ENCODE measurements around the gene AP1AR. TPM values are rescaled to one million over a fixed set of nuclear protein-coding genes. Genes with fewer than 3 reads are reported as not detected.

Gene AP1AR
- total and polyA plus RNA-seq, 2 of the 8 experiments (the other 6 are each of a cell fraction or from before 2014, with no cell fraction given) = 5.3 to 27.7 TPM

DNA sequence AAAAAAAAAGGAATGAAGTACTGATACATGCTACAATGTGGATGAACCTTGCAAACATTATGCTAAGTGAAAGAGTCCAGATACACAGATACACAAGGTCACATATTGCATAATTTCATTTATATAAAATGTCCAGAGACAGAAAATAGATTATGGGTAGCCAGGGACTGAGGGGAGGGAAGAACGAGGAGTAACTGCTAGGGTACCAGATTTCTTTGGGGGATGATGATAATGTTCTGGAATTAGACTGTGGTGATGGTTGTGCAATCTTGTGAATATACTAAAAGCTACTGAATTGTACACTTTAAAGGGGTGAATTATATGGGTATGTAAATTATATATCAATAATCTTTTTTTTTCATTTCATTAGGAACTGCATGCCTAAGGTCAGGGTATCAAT lies 20.8 kb upstream of the AP1AR start:
- H2AK5ac ChIP-seq (ENCODE audit: low read depth, low read length) = no peak overlapping the region
- H3K4me1 ChIP-seq (replicated peaks in 1 of 4; ENCODE audit: control insufficient read depth in 3 of 4, insufficient read depth in 4 of 4, low read length in 3 of 4) = no peaks in the 10 kb centered on the region
- no peak overlapping the region for H3K4me2 ChIP-seq (ENCODE audit: insufficient read depth in 1 of 2, low read depth in 2 of 2, low read length in 2 of 2)
- H3K56ac ChIP-seq (replicated peaks; ENCODE audit: insufficient read length, low read depth, low read length) = no peak overlapping the region
- FAIRE-seq = no peak
- H2BK120ac ChIP-seq (replicated peaks; ENCODE audit: low read depth, low read length) = no peak overlapping the region
- H2BK5ac ChIP-seq (ENCODE audit: low read depth, low read length) = no peak overlapping the region
- no peaks in the 10 kb centered on the region for H3K79me1 ChIP-seq (ENCODE audit: low read depth, low read length)
- TF ChIP-seq YY1 (IDR thresholded peaks at IDR 0.05; ENCODE audit: low read depth, low read length) (no peak), SIRT6 (IDR thresholded peaks at IDR 0.05; ENCODE audit: low read length) (no peak), HDAC6 (IDR thresholded peaks at IDR 0.05; ENCODE audit: low read depth, low read length) (no peak), POLR2AphosphoS5 (IDR thresholded peaks at IDR 0.05; ENCODE audit: low read depth, low read length) (no peak), RBBP5 (IDR thresholded peaks at IDR 0.05; ENCODE audit: borderline replicate concordance, low read depth, low read length) (no peak), RNF2 (IDR thresholded peaks at IDR 0.05; ENCODE audit: borderline replicate concordance, low read depth, low read length, missing control alignments, poor library complexity, severe bottlenecking) (no peak), JUN (IDR thresholded peaks at IDR 0.05; ENCODE audit: low read depth, low read length) (no peak), EGR1 (IDR thresholded peaks at IDR 0.05; ENCODE audit: borderline replicate concordance, low read depth, low read length) (no peak), SAP30 (IDR thresholded peaks at IDR 0.05; ENCODE audit: insufficient read depth, insufficient replicate concordance, low read length) (no peak), NANOG (IDR thresholded peaks at IDR 0.05; ENCODE audit: insufficient read depth, low read depth, low read length, poor library complexity, severe bottlenecking) (no peak), SRF (IDR thresholded peaks at IDR 0.05; ENCODE audit: low read depth, low read length) (no peak), TEAD4 (IDR thresholded peaks at IDR 0.05; ENCODE audit: low read depth, low read length) (no peak), EZH2 (IDR thresholded peaks at IDR 0.05; ENCODE audit: low read depth, low read length, severe bottlenecking) (no peak), ZNF274 (IDR thresholded peaks at IDR 0.05; ENCODE audit: borderline replicate concordance, extremely low read depth, low read length) (no peak), TAF1 (IDR thresholded peaks at IDR 0.05; ENCODE audit: low read depth, low read length) (no peak)
- no peaks in the 10 kb centered on the region for H3K36me3 ChIP-seq (ENCODE audit: control insufficient read depth in 2 of 4, insufficient read depth in 4 of 4, low read length in 3 of 4)
- H3K9ac ChIP-seq (replicated peaks in 1 of 4; ENCODE audit: extremely low read depth in 1 of 4, low read depth in 3 of 4, low read length in 3 of 4) = no peak overlapping the region
- H3K27me3 ChIP-seq (replicated peaks in 1 of 4; ENCODE audit: control insufficient read depth in 3 of 4, extremely low read depth in 1 of 4, insufficient read depth in 3 of 4, low read length in 3 of 4) = no peaks in the 10 kb centered on the region
- no peak overlapping the region for H2BK12ac ChIP-seq (ENCODE audit: low read depth, low read length)
- no peak overlapping the region for H4K91ac ChIP-seq (replicated peaks; ENCODE audit: insufficient read length, low read length)
- no peak overlapping the region for H3K23ac ChIP-seq (ENCODE audit: insufficient read length)
- H4K8ac ChIP-seq (ENCODE audit: extremely low read depth, insufficient read depth, low read length) = no peak overlapping the region
- no peak overlapping the region for H2BK20ac ChIP-seq (ENCODE audit: low read length)
- WGBS, 2 experiments (ENCODE audit: extremely low coverage in 1 of 2, insufficient coverage in 1 of 2, insufficient read length in 1 of 2, insufficient replicate concordance in 2 of 2, low coverage in 1 of 2, low lambda C conversion rate in 2 of 2, missing lambda C conversion rate in 1 of 2) = 85% methylated on average over 1 of the region's 1 CpG; no CpG with 5 or more reads in 1 of the 2 experiments
- no peak overlapping the region for H4K5ac ChIP-seq (ENCODE audit: insufficient read length, low read depth, low read length)
- peaks cover 4 to 5% of the 10 kb centered on the region in 2 experiments; a peak in 1 of 4 replicates for H3K9me3 ChIP-seq (ENCODE audit: insufficient read depth in 2 of 2, low read depth in 1 of 2, low read length in 1 of 2)
- no peak overlapping the region for H2AFZ ChIP-seq (ENCODE audit: low read length)
- H3K14ac ChIP-seq (ENCODE audit: insufficient read length) = no peak overlapping the region
- H4K20me1 ChIP-seq (replicated peaks in 1 of 2; ENCODE audit: control insufficient read depth in 1 of 2, insufficient read depth in 2 of 2, low read length in 2 of 2) = no peaks in the 10 kb centered on the region
- ChIA-PET CTCF (ENCODE audit: partially characterized antibody) (interaction anchor here (1.0 kb wide), 1 partner anchor 22 kb away, joined by 3 read pairs; no protein-coding TSS in a partner anchor), POLR2A (ENCODE audit: partially characterized antibody) (no interaction called here)
- no peaks in the 10 kb centered on the region for H3K79me2 ChIP-seq (ENCODE audit: control insufficient read depth in 1 of 2, insufficient read depth in 2 of 2, low read length in 2 of 2)
- no peaks in the 10 kb centered on the region for H3K23me2 ChIP-seq (ENCODE audit: low read depth, low read length)
- no peak for DNase-seq (ENCODE audit: low read depth in 1 of 2, low spot score in 2 of 2)
- H3K4me3 ChIP-seq (ENCODE audit: extremely low read depth in 1 of 4, insufficient read depth in 2 of 4, low read depth in 3 of 4, low read length in 4 of 4) = no peak overlapping the region
- no peak overlapping the region for H3K18ac ChIP-seq (ENCODE audit: extremely low read depth, low read length)
- H3K4ac ChIP-seq (replicated peaks; ENCODE audit: insufficient read length, low read depth, low read length) = no peak overlapping the region
- H2BK15ac ChIP-seq (ENCODE audit: low read length) = no peak overlapping the region
- no peak overlapping the region for H3K27ac ChIP-seq (ENCODE audit: low read depth, low read length)
